D341Med (cell line): ENCODE data around the gene GJA9.

Experiments used
- DNase-seq: peaks from one replicate; pipeline ENCODE4 v3.0.0; 2012; ENCODE audit warnings: low spot score

The GJA9 gene

DNA sequence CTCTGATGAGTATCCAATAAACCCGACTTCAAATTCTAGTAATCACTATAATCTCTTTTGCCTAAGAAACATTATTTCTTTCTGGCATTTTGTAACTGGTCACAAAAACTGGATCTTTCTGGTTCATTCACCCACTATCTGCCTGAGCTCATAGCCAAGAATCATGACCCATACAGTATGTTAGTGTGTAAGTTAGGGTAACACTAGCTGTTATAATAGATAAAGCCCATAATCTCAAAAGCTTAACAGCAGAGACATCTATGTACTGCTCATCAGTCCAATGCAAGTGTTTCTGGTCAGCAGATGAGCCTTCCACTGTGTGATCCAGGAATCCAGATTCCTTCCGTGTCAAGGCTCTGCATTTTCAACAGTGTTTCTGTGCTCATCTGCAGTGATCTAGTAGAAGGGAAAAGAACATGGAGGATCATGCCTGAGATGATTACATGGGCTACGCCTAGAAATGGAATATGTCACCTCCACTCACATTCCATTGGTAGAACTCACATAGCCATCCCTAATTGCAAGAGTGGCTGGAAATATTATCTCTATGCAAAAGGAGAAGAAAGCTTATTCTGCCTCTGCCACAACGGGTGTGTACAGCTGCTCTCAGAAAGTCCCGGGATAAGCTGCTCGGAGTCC lies 49.5 kb downstream of the GJA9 start:
- no peak for DNase-seq

DNA sequence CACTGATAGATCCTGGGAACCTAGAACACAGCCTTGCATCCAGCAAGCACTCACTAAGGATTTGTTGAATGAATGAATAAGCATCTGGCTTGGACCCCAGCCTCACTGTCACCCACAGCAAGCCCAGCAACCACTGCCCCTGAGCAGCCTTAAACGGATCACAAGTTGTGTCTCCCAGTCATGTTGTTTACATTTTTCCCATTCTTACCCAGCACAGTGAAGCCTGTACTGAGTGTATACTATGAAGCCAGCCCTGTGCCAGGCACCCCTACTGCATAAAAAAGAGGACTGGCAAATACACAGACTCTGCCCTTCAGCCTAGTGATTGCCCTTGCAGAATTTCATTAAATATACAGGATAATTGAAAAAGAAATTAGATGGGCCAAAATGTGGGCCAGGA lies 52.0 kb downstream of the GJA9 start:
- DNase-seq, result no peak

DNA sequence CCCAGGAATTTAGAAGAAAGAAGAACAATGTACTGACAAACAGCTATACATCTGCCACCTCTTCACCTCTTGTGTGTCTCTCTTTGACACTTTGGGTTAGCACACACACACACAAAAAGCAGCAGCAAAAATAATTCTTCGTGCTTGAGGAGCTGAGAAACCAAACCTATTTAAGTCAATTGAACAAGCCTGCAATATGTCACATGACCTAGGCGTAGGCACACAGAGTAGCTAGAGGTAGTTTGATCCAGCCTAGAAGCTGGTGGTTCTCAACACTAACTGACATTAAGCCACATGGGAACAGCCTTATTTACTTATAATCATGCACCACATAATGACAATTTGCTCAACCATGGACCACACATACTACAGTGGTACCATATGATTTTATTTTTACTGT lies 54.1 kb downstream of the GJA9 start:
- no peak for DNase-seq

DNA sequence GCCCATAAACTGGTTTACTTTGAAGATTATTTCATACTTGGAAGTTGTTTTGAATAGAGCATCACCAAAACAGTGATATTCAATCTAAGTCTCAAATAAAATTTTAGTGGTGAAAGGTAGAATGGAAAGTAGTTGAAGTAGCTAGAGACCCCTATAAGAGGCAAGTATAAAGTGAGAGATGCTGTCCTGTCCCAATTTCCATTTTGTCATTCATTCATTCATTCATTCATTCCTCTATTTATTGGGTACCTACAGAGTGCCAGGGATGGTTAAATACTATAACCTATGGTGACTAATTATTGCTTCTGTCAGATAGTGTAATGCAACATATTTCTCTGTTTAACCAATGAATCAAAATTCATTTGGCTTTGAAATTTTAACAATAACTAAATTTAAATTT lies 54.5 kb downstream of the GJA9 start:
- DNase-seq, result no peak

DNA sequence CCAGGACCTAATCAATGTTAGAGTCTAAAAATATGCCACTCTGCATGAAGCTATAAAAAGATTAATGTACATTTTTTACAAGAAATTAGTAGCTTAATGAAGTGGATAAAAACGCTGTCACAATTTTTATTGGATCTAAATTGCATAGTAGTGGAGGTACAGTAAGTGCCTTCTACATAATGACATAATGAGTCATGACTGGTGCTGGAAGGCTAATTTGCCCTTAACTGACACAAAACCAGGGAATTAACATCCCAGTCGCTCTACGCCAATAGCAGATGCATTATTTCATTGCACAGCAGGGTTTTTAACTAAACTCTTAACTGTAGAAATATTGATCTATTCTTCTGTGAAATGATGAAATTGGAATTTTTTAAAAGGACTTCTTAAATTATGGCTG lies 55.1 kb downstream of the GJA9 start:
- DNase-seq, result no peak
